ENCODE data around the gene CCL4L2. TPM values are rescaled to one million over a fixed set of nuclear protein-coding genes. Genes with fewer than 3 reads are reported as not detected.
"Not testable (repeated sequence)": the region's sequence is repeated elsewhere in the genome, so short reads cannot be mapped to it uniquely, and the experiment has no call there.

The CCL4L2 gene
- polyA plus RNA-seq, 1 of the 3 experiments (the other 2 are of a cell fraction) = not detected

- TF ChIP-seq SMC3 (IDR thresholded peaks at IDR 0.05; ENCODE audit: low read depth, low read length) (no peak), CHD2 (IDR thresholded peaks at IDR 0.05; ENCODE audit: low read length, partially characterized antibody) (no peak), GATA2 (CRISPR knock-in tag; IDR thresholded peaks at IDR 0.05) (no peak)
Measured at GRCh38 chr17:36205637-36206485, 5.0 kb upstream of the CCL4L2 start (continued).

GRCh38 chr17:36206486-36206821, 4.4 kb upstream of the CCL4L2 start:
- POLR2A ChIA-PET; H3K9me3 ChIP-seq; H2AFZ ChIP-seq (ENCODE audit: low read depth); H3K9ac ChIP-seq; H3F3A ChIP-seq (replicated peaks; ENCODE audit: insufficient read depth); H3K27ac ChIP-seq (ENCODE audit: low read depth in 2 of 2, low read length in 1 of 2); H3K36me3 ChIP-seq (replicated peaks in 1 of 2; ENCODE audit: control insufficient read depth in 1 of 2, insufficient read depth in 2 of 2, low read length in 1 of 2); H4K20me1 ChIP-seq (ENCODE audit: insufficient read depth); CTCF ChIA-PET; H3K4me2 ChIP-seq; H3K4me1 ChIP-seq (ENCODE audit: control insufficient read depth in 1 of 2, insufficient read depth in 2 of 2, low read depth in 1 of 2, low read length in 1 of 2); H3K79me2 ChIP-seq (ENCODE audit: insufficient read depth); H3K9me2 ChIP-seq; DNase-seq; H3K4me3 ChIP-seq (ENCODE audit: low read depth in 2 of 2, low read length in 1 of 2): not testable (repeated sequence)
- peaks cover 19% of the 10 kb centered on the region for H3K27me3 ChIP-seq (ENCODE audit: insufficient read depth)
- 0% methylated on average over 1 of the region's 1 CpG for WGBS (ENCODE audit: low lambda C conversion rate)

GRCh38 chr17:36207383-36207782, 3.5 kb upstream of the CCL4L2 start:
- H3K9me2 ChIP-seq; H4K20me1 ChIP-seq (ENCODE audit: insufficient read depth); H3K4me3 ChIP-seq (ENCODE audit: low read depth in 2 of 2, low read length in 1 of 2); H3K36me3 ChIP-seq (replicated peaks in 1 of 2; ENCODE audit: control insufficient read depth in 1 of 2, insufficient read depth in 2 of 2, low read length in 1 of 2); H3F3A ChIP-seq (replicated peaks; ENCODE audit: insufficient read depth); H3K9ac ChIP-seq; H3K4me2 ChIP-seq; H3K27ac ChIP-seq (ENCODE audit: low read depth in 2 of 2, low read length in 1 of 2); H3K9me3 ChIP-seq; H2AFZ ChIP-seq (ENCODE audit: low read depth); CTCF ChIA-PET; DNase-seq; H3K4me1 ChIP-seq (ENCODE audit: control insufficient read depth in 1 of 2, insufficient read depth in 2 of 2, low read depth in 1 of 2, low read length in 1 of 2); H3K79me2 ChIP-seq (ENCODE audit: insufficient read depth); POLR2A ChIA-PET: not testable (repeated sequence)
- H3K27me3 ChIP-seq (ENCODE audit: insufficient read depth) = peaks cover 15% of the 10 kb centered on the region
- WGBS (ENCODE audit: low lambda C conversion rate) = 11% methylated on average over 6 of the region's 6 CpGs

GRCh38 chr17:36209575-36209974, 1.3 kb upstream of the CCL4L2 start:
- H3K4me1 ChIP-seq (ENCODE audit: control insufficient read depth in 1 of 2, insufficient read depth in 2 of 2, low read depth in 1 of 2, low read length in 1 of 2) = no peaks in the 10 kb centered on the region
- H3K9me2 ChIP-seq = no peaks in the 10 kb centered on the region
- H3K4me3 ChIP-seq (ENCODE audit: low read depth in 2 of 2, low read length in 1 of 2) = no peak overlapping the region
- no peak overlapping the region for H3K4me2 ChIP-seq
- TF ChIP-seq EP300 (IDR thresholded peaks at IDR 0.05; ENCODE audit: borderline replicate concordance in 1 of 2, low read depth in 1 of 2, low read length in 1 of 2) (no peak), NFIC (IDR thresholded peaks at IDR 0.05; ENCODE audit: borderline replicate concordance) (no peak), MXI1 (IDR thresholded peaks at IDR 0.05; ENCODE audit: low read depth, low read length) (no peak), RCOR1 (IDR thresholded peaks at IDR 0.05; ENCODE audit: low read length) (no peak), USF2 (IDR thresholded peaks at IDR 0.05; ENCODE audit: borderline replicate concordance, low read depth, low read length) (no peak), FOSL2 (IDR thresholded peaks at IDR 0.05; ENCODE audit: borderline replicate concordance, low read depth) (no peak)
- no peak overlapping the region for H3K9ac ChIP-seq
- H3K27me3 ChIP-seq (ENCODE audit: insufficient read depth) = peaks cover 23% of the 10 kb centered on the region; the same call in 1 of the 2 replicates
- no peaks in the 10 kb centered on the region for H3K36me3 ChIP-seq (replicated peaks in 1 of 2; ENCODE audit: control insufficient read depth in 1 of 2, insufficient read depth in 2 of 2, low read length in 1 of 2)
- no peaks in the 10 kb centered on the region for H4K20me1 ChIP-seq (ENCODE audit: insufficient read depth)
- no peak for DNase-seq
- H2AFZ ChIP-seq (ENCODE audit: low read depth) = no peak overlapping the region
- H3F3A ChIP-seq (replicated peaks; ENCODE audit: insufficient read depth) = no peaks in the 10 kb centered on the region
- H3K79me2 ChIP-seq (ENCODE audit: insufficient read depth) = no peaks in the 10 kb centered on the region
- no peak overlapping the region for H3K27ac ChIP-seq (ENCODE audit: low read depth in 2 of 2, low read length in 1 of 2)
- POLR2A ChIA-PET = no interaction called here
- CTCF ChIA-PET = interaction anchor here (1.2 kb wide), 1 partner anchor 240 kb away, joined by 3 read pairs; no protein-coding TSS in a partner anchor
- no peaks in the 10 kb centered on the region for H3K9me3 ChIP-seq

- H3K9ac ChIP-seq; H3K4me3 ChIP-seq (ENCODE audit: low read depth in 2 of 2, low read length in 1 of 2); H3K9me2 ChIP-seq; H3K4me2 ChIP-seq; H4K20me1 ChIP-seq (ENCODE audit: insufficient read depth); H3F3A ChIP-seq (replicated peaks; ENCODE audit: insufficient read depth); H3K79me2 ChIP-seq (ENCODE audit: insufficient read depth); H3K36me3 ChIP-seq (replicated peaks in 1 of 2; ENCODE audit: control insufficient read depth in 1 of 2, insufficient read depth in 2 of 2, low read length in 1 of 2); H3K9me3 ChIP-seq; CTCF ChIA-PET; H3K27ac ChIP-seq (ENCODE audit: low read depth in 2 of 2, low read length in 1 of 2); DNase-seq; H2AFZ ChIP-seq (ENCODE audit: low read depth); H3K4me1 ChIP-seq (ENCODE audit: control insufficient read depth in 1 of 2, insufficient read depth in 2 of 2, low read depth in 1 of 2, low read length in 1 of 2); POLR2A ChIA-PET: not testable (repeated sequence)
- 16% methylated on average over 9 of the region's 10 CpGs for WGBS (ENCODE audit: low lambda C conversion rate)
- peaks cover 27% of the 10 kb centered on the region; the same call in 1 of the 2 replicates for H3K27me3 ChIP-seq (ENCODE audit: insufficient read depth)
Measured at GRCh38 chr17:36211484-36212271, 815 bp downstream of the CCL4L2 start.

Measured in SK-N-SH (cell line).